Activated B cell treated with CpG ODN at 0.5 μM for 24 hours (primary cell): ENCODE data around the gene SLC11A2. TPM values are rescaled to one million over a fixed set of nuclear protein-coding genes. Genes with fewer than 3 reads are reported as not detected.
A peak's percentile ranks its signal among the peaks of the same experiment; 100 is the strongest.

Source experiments
- ATAC-seq: fragments of 200-7000 bp; cut with Tn5 transposase; one replicate; pipeline ENCODE4 v1.10.0; 2021; ENCODE audit warnings: low read depth, mild to moderate bottlenecking, moderate library complexity
- CTCF ChIA-PET: fragments of 350-600 bp; sonication (Branson Sonifier 250); formaldehyde crosslinking; loops from one replicate; lab custom pipeline; 2021; ENCODE audit warnings: antibody characterized with exemption; lab: Charles Lee
- POLR2A ChIA-PET: fragments of 350-600 bp; sonication (Branson Sonifier 250); formaldehyde crosslinking; loops from one replicate; lab custom pipeline; 2021; ENCODE audit warnings: antibody characterized with exemption; lab: Charles Lee
- DNase-seq: peaks from one replicate; pipeline ENCODE4 v3.0.0; 2022
- H3K27ac Mint-ChIP-seq: one replicate; pipeline ENCODE4 v1.8.0; 2020; ENCODE audit warnings: mixed read lengths
- H3K27me3 Mint-ChIP-seq: one replicate; pipeline ENCODE4 v1.8.0; 2021; ENCODE audit warnings: mixed read lengths
- H3K36me3 Mint-ChIP-seq: one replicate; pipeline ENCODE4 v1.8.0; 2021; ENCODE audit warnings: low read depth, mixed read lengths
- H3K4me1 Mint-ChIP-seq: one replicate; pipeline ENCODE4 v1.8.0; 2021; ENCODE audit warnings: mixed read lengths
- H3K4me3 Mint-ChIP-seq: one replicate; pipeline ENCODE4 v1.8.0; 2020; ENCODE audit warnings: mild to moderate bottlenecking, mixed read lengths
- H3K9me3 Mint-ChIP-seq: one replicate; pipeline ENCODE4 v1.8.0; 2020; ENCODE audit warnings: mixed read lengths
- intact Hi-C: fragments of 100-400 bp; cut with micrococcal nuclease; formaldehyde crosslinking; loops from one replicate; pipeline ENCODE4 v1.15.1; 2024
- total RNA-seq: library from RNA; stranded (reverse); gene quantifications from 2 replicates; pipeline ENCODE4 v1.2.3, GENCODE V29; 2022
- TF ChIP-seq, protein P1 (sequence below): fragments of 200-600 bp; IDR thresholded peaks from one replicate; pipeline ENCODE4 v1.8.0; 2022; ENCODE audit warnings: antibody characterized with exemption, mild to moderate bottlenecking

SLC11A2 gene
- total RNA-seq, 1 donor from 2014 or later, result 44.6 TPM

DNA sequence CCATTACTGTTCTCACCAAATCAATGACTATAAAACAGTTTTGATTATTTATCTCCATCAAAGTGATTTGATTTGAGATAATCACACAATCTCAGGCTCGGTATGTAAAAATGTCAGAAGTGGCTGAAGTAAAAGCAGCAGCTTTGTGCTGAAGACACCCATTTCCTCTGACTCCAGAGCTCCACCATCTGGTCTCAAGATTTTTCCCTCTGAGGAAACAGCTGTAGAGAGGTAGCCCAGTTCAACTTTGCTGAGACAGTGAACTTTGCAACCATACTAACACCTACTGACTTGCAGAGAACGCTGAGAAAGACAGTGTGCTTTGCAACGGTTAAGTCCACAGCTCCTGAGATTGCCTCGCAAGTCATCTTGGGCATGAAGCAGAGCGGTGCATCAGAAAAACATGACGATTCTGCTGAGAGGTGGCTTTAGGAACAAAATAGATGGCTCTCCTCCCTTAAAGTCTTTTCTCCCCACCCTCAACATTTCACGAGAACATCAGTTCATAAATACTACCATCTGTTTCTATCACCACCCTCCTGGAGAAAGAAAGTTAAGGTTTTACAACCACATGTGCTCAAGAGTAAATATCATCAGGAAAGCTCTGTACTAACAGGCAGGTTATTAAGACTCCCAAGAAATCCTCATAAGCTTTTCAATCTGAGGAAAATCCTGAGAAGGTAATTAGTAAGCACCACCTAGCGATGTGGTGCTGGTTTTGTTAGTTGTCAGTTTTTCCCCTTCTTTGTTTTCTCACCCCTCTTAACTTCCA is 39.0 kb downstream of the SLC11A2 start:
- ATAC-seq (peak; percentile 72), DNase-seq (no peak)
- peaks cover 5% of the 10 kb centered on the region for H3K4me1 Mint-ChIP-seq
- H3K36me3 Mint-ChIP-seq, result peaks cover 48% of the 10 kb centered on the region
- ChIA-PET CTCF (interaction anchor here (0.6 to 9.3 kb wide), 31 partner anchors 11 to 637 kb away, joined by 3 to 205 read pairs (median 4); partner anchors contain the start of genes ATF1, SLC11A2 and TMPRSS12), POLR2A (interaction anchor here (0.6 to 2.7 kb wide), 4 partner anchors 62 to 563 kb away, joined by 4 to 16 read pairs (median 12); partner anchors contain the start of gene ATF1)
- intact Hi-C loops, result loop anchor here (1.0 to 5.0 kb wide), 5 partner anchors 62 to 485 kb away; partner anchors contain the start of gene DIP2B
- TF ChIP-seq, protein P1, sequence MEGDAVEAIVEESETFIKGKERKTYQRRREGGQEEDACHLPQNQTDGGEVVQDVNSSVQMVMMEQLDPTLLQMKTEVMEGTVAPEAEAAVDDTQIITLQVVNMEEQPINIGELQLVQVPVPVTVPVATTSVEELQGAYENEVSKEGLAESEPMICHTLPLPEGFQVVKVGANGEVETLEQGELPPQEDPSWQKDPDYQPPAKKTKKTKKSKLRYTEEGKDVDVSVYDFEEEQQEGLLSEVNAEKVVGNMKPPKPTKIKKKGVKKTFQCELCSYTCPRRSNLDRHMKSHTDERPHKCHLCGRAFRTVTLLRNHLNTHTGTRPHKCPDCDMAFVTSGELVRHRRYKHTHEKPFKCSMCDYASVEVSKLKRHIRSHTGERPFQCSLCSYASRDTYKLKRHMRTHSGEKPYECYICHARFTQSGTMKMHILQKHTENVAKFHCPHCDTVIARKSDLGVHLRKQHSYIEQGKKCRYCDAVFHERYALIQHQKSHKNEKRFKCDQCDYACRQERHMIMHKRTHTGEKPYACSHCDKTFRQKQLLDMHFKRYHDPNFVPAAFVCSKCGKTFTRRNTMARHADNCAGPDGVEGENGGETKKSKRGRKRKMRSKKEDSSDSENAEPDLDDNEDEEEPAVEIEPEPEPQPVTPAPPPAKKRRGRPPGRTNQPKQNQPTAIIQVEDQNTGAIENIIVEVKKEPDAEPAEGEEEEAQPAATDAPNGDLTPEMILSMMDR, result no peak
- H3K4me3 Mint-ChIP-seq, result no peak overlapping the region
- H3K9me3 Mint-ChIP-seq, result no peaks in the 10 kb centered on the region
- H3K27ac Mint-ChIP-seq, result no peak overlapping the region
- H3K27me3 Mint-ChIP-seq, result no peaks in the 10 kb centered on the region

DNA sequence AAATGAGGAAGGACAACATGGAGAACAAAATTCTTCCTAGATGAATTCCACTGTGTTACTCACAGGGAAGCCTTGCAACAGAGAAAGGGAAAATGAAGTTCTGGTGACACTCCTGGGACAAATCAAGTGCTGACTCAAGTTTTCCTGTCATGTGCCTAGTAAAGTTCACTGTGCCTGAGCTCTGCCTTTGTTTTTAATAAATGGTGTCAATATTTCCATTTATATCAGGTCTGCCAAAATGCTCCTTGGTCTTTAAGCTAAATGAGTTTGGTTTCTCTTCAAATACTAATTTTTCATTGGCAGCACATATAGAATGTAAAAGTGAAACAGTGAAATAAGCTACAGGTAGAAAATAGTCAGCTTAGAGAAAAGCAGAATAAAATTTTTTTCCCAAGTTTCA is 40.9 kb downstream of the SLC11A2 start:
- no peaks in the 10 kb centered on the region for H3K9me3 Mint-ChIP-seq
- DNase-seq, result no peak
- peaks cover 39% of the 10 kb centered on the region for H3K36me3 Mint-ChIP-seq
- H3K4me1 Mint-ChIP-seq, result peaks cover 5% of the 10 kb centered on the region
- H3K4me3 Mint-ChIP-seq, result no peak overlapping the region
- CTCF ChIA-PET, result interaction anchor here (0.9 to 9.3 kb wide), 8 partner anchors 36 to 376 kb away, joined by 3 to 205 read pairs (median 4); partner anchors contain the start of gene ATF1
- no peaks in the 10 kb centered on the region for H3K27me3 Mint-ChIP-seq
- no peak for ATAC-seq
- TF ChIP-seq, protein P1, result no peak
- intact Hi-C loops, result loop anchor here (5.0 kb wide), 2 partner anchors 357 to 483 kb away; partner anchors contain the start of gene DIP2B
- POLR2A ChIA-PET, result interaction anchor here (1.4 kb wide), 1 partner anchor 60 kb away, joined by 4 read pairs; a partner anchor contains a TSS
- H3K27ac Mint-ChIP-seq, result no peak overlapping the region

DNA sequence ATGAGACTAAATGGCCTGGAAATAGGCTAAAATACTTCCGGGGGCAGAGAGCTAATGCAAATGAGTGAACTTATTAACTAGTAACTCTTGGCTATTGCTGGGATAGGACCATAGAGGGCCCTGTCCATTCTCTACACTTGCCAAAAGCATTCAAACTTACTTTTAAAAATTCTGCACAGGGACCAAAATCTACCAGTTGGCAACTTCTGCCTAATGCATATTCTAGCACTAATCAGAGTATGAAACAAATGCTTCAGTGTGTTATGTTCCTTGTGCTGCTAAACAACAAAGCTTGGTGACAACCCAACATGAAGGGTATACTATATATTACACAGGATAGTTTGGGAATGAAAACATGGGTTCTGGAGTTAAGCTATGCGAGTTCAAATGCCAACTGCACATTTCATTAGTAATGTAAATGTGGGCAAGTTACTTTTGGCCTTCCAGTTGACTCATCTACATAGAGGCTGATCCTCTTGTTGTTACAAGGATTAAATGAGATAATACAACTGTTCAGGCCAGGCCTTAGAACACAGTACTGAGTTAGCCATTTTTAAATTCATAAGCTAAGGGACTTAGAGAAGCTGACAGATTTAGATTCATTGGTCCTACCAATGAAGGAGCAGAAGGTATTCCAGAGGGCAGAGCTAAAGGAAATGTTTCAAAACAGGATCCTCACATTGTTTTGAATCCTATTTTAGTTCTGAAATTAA is 41.4 kb downstream of the SLC11A2 start:
- H3K9me3 Mint-ChIP-seq, result no peaks in the 10 kb centered on the region
- intact Hi-C loops, result loop anchor here (5.0 kb wide), 2 partner anchors 358 to 482 kb away; partner anchors contain the start of gene DIP2B
- ChIA-PET POLR2A (interaction anchor here (1.0 kb wide), 1 partner anchor 60 kb away, joined by 4 read pairs; a partner anchor contains a TSS), CTCF (interaction anchor here (1.0 to 9.3 kb wide), 4 partner anchors 59 to 376 kb away, joined by 3 to 205 read pairs (median 54); partner anchors contain the start of gene ATF1)
- ATAC-seq (no peak), DNase-seq (no peak)
- H3K27ac Mint-ChIP-seq, result no peak overlapping the region
- H3K4me3 Mint-ChIP-seq, result no peak overlapping the region
- no peaks in the 10 kb centered on the region for H3K27me3 Mint-ChIP-seq
- peaks cover 5% of the 10 kb centered on the region for H3K4me1 Mint-ChIP-seq
- TF ChIP-seq, protein P1, result no peak
- H3K36me3 Mint-ChIP-seq, result peaks cover 38% of the 10 kb centered on the region

DNA sequence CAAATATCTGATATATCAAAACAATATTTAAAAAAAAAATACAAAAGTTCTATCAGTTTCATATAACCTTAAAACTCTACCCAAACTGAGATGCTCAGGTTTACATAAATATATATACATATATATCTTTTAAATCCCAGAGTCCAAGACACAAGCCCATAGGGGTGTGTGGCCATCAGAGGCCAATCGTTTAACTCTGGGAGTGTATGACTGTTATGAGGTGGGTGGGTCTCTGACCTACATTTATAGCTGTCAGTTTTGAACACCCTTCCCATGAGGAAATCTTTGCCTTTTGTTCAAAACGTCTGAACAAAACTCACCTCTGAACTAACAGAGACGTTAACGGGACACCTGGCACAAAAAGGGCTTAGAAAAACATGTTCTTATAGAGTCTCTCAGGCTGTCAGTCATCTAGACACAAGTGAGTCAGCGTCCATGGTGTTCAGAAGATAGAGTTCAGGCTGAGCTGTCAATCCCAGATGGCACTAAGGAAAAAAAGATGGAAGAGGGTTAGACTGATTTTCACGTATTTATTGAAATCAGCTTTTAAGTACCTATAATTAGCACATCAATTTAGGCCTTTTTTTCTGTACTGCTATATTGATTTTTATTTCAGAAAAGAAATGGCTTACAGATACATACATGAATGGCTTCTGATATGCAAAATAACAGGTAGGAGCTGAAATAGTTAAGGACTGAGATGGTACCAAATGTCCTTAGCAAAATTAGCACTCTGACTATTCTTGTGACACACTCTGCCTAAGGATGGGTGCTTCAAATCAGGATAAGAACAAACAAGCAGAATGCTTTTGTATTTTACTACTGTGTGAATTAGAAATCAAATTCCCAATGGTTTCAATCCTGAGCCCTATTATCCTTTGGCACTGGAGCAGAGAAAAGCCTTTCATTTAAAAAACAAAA is 44.6 kb downstream of the SLC11A2 start:
- ChIA-PET POLR2A (no interaction called here), CTCF (interaction anchor here (9.3 kb wide), 1 partner anchor 155 kb away, joined by 205 read pairs; no protein-coding TSS in a partner anchor)
- Mint-ChIP-seq H3K9me3 (no peaks in the 10 kb centered on the region), H3K27me3 (no peaks in the 10 kb centered on the region), H3K36me3 (peaks cover 18% of the 10 kb centered on the region), H3K4me3 (no peak overlapping the region), H3K27ac (no peak overlapping the region), H3K4me1 (peaks cover under 1% of the 10 kb centered on the region)
- no peak for DNase-seq
- no peak for ATAC-seq
- intact Hi-C loops, result no loop called here
- TF ChIP-seq, protein P1, result no peak
